GM19438 (cell line): ENCODE measurements around the gene TRAF2.
A peak's percentile ranks its signal among the peaks of the same experiment; 100 is the strongest.

ENCODE experiments used
- ATAC-seq: cut with Tn5 transposase; IDR thresholded peaks from one replicate; pipeline ENCODE4 v1.9.1; 2021; ENCODE audit warnings: low read depth; ENCODE audit not compliant: unreplicated experiment

Gene TRAF2

GRCh38 chr9:136947028-136947891, 60.9 kb downstream of the TRAF2 start:
- ATAC-seq: no peak

- no peak for ATAC-seq
Measured at GRCh38 chr9:136947955-136948510, 61.7 kb downstream of the TRAF2 start.

- ATAC-seq: no peak
Measured at GRCh38 chr9:136949239-136949816, 63.0 kb downstream of the TRAF2 start.

GRCh38 chr9:136949817-136950655, 63.7 kb downstream of the TRAF2 start:
- peak; percentile 81 for ATAC-seq

GRCh38 chr9:136950656-136951276, 64.5 kb downstream of the TRAF2 start:
- no peak for ATAC-seq

- ATAC-seq: no peak
Measured at GRCh38 chr9:136951541-136952320, 65.4 kb downstream of the TRAF2 start, which contains the start of gene LCN12. Gene LCN12, plus strand, starts transcription at chr9:136952273. Its CDS starts 55 bp downstream, at chr9:136952328.

- ATAC-seq: no peak
Measured at GRCh38 chr9:136952321-136952850, 66.1 kb downstream of the TRAF2 start.

- no peak for ATAC-seq
Measured at GRCh38 chr9:136952876-136953770, 66.8 kb downstream of the TRAF2 start.

GRCh38 chr9:136953771-136954269, 67.5 kb downstream of the TRAF2 start:
- no peak for ATAC-seq

- no peak for ATAC-seq
Measured at GRCh38 chr9:136954270-136955083, 68.2 kb downstream of the TRAF2 start.

GRCh38 chr9:136955202-136955942, 69.1 kb downstream of the TRAF2 start:
- no peak for ATAC-seq

GRCh38 chr9:136955943-136956335, 69.6 kb downstream of the TRAF2 start:
- no peak for ATAC-seq

GRCh38 chr9:136956604-136957003, 70.3 kb downstream of the TRAF2 start:
- no peak for ATAC-seq

- ATAC-seq: no peak
Measured at GRCh38 chr9:136957461-136957860, 71.1 kb downstream of the TRAF2 start.

GRCh38 chr9:136957901-136958300, 71.6 kb downstream of the TRAF2 start:
- ATAC-seq: no peak

GRCh38 chr9:136958473-136958872, 72.2 kb downstream of the TRAF2 start:
- ATAC-seq: no peak
